Left kidney (tissue), 2 donors: ENCODE data around the gene RSPH1. TPM values are rescaled to one million over a fixed set of nuclear protein-coding genes. Genes with fewer than 3 reads are reported as not detected.

Source experiments
- DNase-seq: peaks from one replicate; pipeline ENCODE4 v3.0.0-alpha.2; 2013
- polyA plus RNA-seq: library from polyadenylated mRNA; unstranded; fragments of 120-200 nt; gene quantifications from one replicate; pipeline ENCODE4 v1.2.1, GENCODE V29; 2013; ENCODE audit not compliant: insufficient read length

RSPH1 gene
- polyA plus RNA-seq, 1 donor: 14.4 TPM

- no peak for DNase-seq
Measured at GRCh38 chr21:42513985-42514882, 18.2 kb upstream of the RSPH1 start.

GRCh38 chr21:42513151-42513984 is 17.3 kb upstream of the RSPH1 start, which contains the start of gene SLC37A1:
SLC37A1 (plus strand) TSS chr21:42513852; CDS start chr21:42518455, 4,603 bp downstream.
- no peak for DNase-seq

GRCh38 chr21:42512346-42513034 is 16.5 kb upstream of the RSPH1 start:
- DNase-seq: no peak

- no peak for DNase-seq
Measured at GRCh38 chr21:42509244-42509643, 13.2 kb upstream of the RSPH1 start.

- DNase-seq: no peak
Measured at GRCh38 chr21:42508371-42508770, 12.3 kb upstream of the RSPH1 start.

- DNase-seq: no peak
Measured at GRCh38 chr21:42507418-42507817, 11.4 kb upstream of the RSPH1 start.

- DNase-seq: no peak
Measured at GRCh38 chr21:42505090-42505726, 9.2 kb upstream of the RSPH1 start.

- DNase-seq: no peak
Measured at GRCh38 chr21:42503711-42504110, 7.7 kb upstream of the RSPH1 start.

- no peak for DNase-seq
Measured at GRCh38 chr21:42500736-42501135, 4.7 kb upstream of the RSPH1 start.

- DNase-seq: no peak
Measured at GRCh38 chr21:42500225-42500624, 4.2 kb upstream of the RSPH1 start.

- no peak for DNase-seq
Measured at GRCh38 chr21:42499444-42500112, 3.6 kb upstream of the RSPH1 start.

- DNase-seq: no peak
Measured at GRCh38 chr21:42498012-42498411, 2.0 kb upstream of the RSPH1 start.

GRCh38 chr21:42496839-42497202 is 797 bp upstream of the RSPH1 start:
- DNase-seq: no peak

GRCh38 chr21:42495765-42496119 is 282 bp downstream of the RSPH1 start:
- no peak for DNase-seq

GRCh38 chr21:42495027-42495426 is 997 bp downstream of the RSPH1 start:
- DNase-seq: no peak

- DNase-seq: no peak
Measured at GRCh38 chr21:42493109-42494060, 2.6 kb downstream of the RSPH1 start.

GRCh38 chr21:42492201-42492600 is 3.8 kb downstream of the RSPH1 start:
- DNase-seq: no peak

- no peak for DNase-seq
Measured at GRCh38 chr21:42491328-42491727, 4.7 kb downstream of the RSPH1 start.

GRCh38 chr21:42490720-42491119 is 5.3 kb downstream of the RSPH1 start:
- no peak for DNase-seq

GRCh38 chr21:42489991-42490390 is 6.0 kb downstream of the RSPH1 start:
- no peak for DNase-seq
